HEK293 (cell line): ENCODE results near the gene IQCF6.

Experiments used
- CTCF ChIA-PET: fragments of 350-600 bp; formaldehyde crosslinking; extraction: SDS; loops from one replicate; lab custom pipeline; 2021; ENCODE audit warnings: antibody characterized with exemption; lab: Yijun Ruan, JAX
- POLR2A ChIA-PET: fragments of 300-600 bp; formaldehyde crosslinking; extraction: SDS; loops from one replicate; lab custom pipeline; 2020; ENCODE audit warnings: antibody characterized with exemption, inconsistent platforms; lab: Yijun Ruan, JAX
- H3K27ac ChIP-seq: fragments of 200-500 bp; sonication (Bioruptor generic); 2 replicates; pipeline ENCODE4 v1.5.1; 2014; ENCODE audit warnings: low read depth, low read length, control low read depth, inconsistent platforms; ENCODE audit errors: extremely low read depth
- H3K36me3 ChIP-seq, 2 experiments: fragments of 200-500 bp in 1 of 2; sonication (Bioruptor generic) in 1 of 2; 1 replicate in 1 of 2; 2 replicates in 1 of 2; pipeline ENCODE4 v1.5.1; 2014 to 2017; ENCODE audit warnings: inconsistent platforms in 2 of 2, low read length in 2 of 2; ENCODE audit not compliant: control insufficient read depth in 2 of 2, insufficient read depth in 1 of 2
- H3K4me1 ChIP-seq: fragments of 200-500 bp; sonication (Bioruptor generic); 2 replicates; pipeline ENCODE4 v1.5.1; 2014; ENCODE audit warnings: mild to moderate bottlenecking, low read length, inconsistent platforms; ENCODE audit not compliant: control insufficient read depth, insufficient read depth
- H3K4me3 ChIP-seq: 2 replicates; pipeline ENCODE4 v1.5.1; 2011; ENCODE audit warnings: low read depth, mild to moderate bottlenecking, control low read depth, low read length, moderate library complexity
- H3K9me3 ChIP-seq: fragments of 200-500 bp; sonication (Bioruptor generic); 2 replicates; pipeline ENCODE4 v1.5.1; 2014; ENCODE audit warnings: low read depth, low read length, inconsistent platforms; ENCODE audit not compliant: control insufficient read depth, insufficient read depth
- ATF2 ChIP-seq: fragments of 450-650 bp; formaldehyde crosslinking; IDR thresholded peaks from 2 replicates; pipeline ENCODE4 v1.5.1; 2016; ENCODE audit warnings: missing biosample characterization, missing genetic modification characterization, low read depth
- KLF9 ChIP-seq: fragments of 450-650 bp; formaldehyde crosslinking; IDR thresholded peaks from 2 replicates; pipeline ENCODE4 v1.5.1; 2016; ENCODE audit warnings: missing biosample characterization, missing genetic modification characterization, low read depth
- PBX3 ChIP-seq: sonication (generic); formaldehyde crosslinking; IDR thresholded peaks from 2 replicates; pipeline ENCODE4 v1.8.1; 2022; ENCODE audit warnings: mild to moderate bottlenecking, moderate library complexity, missing genetic modification reagents
- SCRT1 ChIP-seq: fragments of 450-650 bp; formaldehyde crosslinking; IDR thresholded peaks from 2 replicates; pipeline ENCODE4 v1.5.1; 2016; ENCODE audit warnings: missing biosample characterization, missing genetic modification characterization, borderline replicate concordance
- SCRT2 ChIP-seq: fragments of 450-650 bp; formaldehyde crosslinking; IDR thresholded peaks from 2 replicates; pipeline ENCODE4 v1.5.1; 2016; ENCODE audit warnings: missing biosample characterization, missing genetic modification characterization
- ZBTB44 ChIP-seq: fragments of 450-650 bp; IDR thresholded peaks from 2 replicates; pipeline ENCODE4 v1.5.1; 2018; ENCODE audit warnings: missing biosample characterization, mild to moderate bottlenecking, missing genetic modification characterization
- ZBTB6 ChIP-seq: fragments of 450-650 bp; formaldehyde crosslinking; IDR thresholded peaks from 2 replicates; pipeline ENCODE4 v1.5.1; 2017; ENCODE audit warnings: missing biosample characterization, missing genetic modification characterization
- ZEB2 ChIP-seq: fragments of 450-650 bp; formaldehyde crosslinking; IDR thresholded peaks from 2 replicates; pipeline ENCODE4 v1.5.1; 2016; ENCODE audit warnings: missing biosample characterization, missing genetic modification characterization
- ZNF121 ChIP-seq: fragments of 450-650 bp; formaldehyde crosslinking; IDR thresholded peaks from 2 replicates; pipeline ENCODE4 v1.5.1; 2016; ENCODE audit warnings: missing biosample characterization, missing genetic modification characterization
- ZNF175 ChIP-seq: fragments of 450-650 bp; formaldehyde crosslinking; IDR thresholded peaks from 2 replicates; pipeline ENCODE4 v1.5.1; 2016; ENCODE audit warnings: missing biosample characterization, missing genetic modification characterization
- ZNF473 ChIP-seq: fragments of 450-650 bp; formaldehyde crosslinking; IDR thresholded peaks from 2 replicates; pipeline ENCODE4 v1.5.1; 2017; ENCODE audit warnings: missing biosample characterization, missing genetic modification characterization
- ZNF549 ChIP-seq: fragments of 450-650 bp; IDR thresholded peaks from 2 replicates; pipeline ENCODE4 v1.5.1; 2018; ENCODE audit warnings: missing biosample characterization, missing genetic modification characterization, mild to moderate bottlenecking, inconsistent platforms, moderate library complexity
- ZNF555 ChIP-seq: fragments of 450-650 bp; formaldehyde crosslinking; conservative IDR thresholded peaks from 2 replicates; pipeline ENCODE4 v1.5.1; 2017; ENCODE audit warnings: missing biosample characterization, mild to moderate bottlenecking, missing genetic modification characterization, inconsistent platforms
- ZNF610 ChIP-seq: fragments of 450-650 bp; formaldehyde crosslinking; IDR thresholded peaks from 2 replicates; pipeline ENCODE4 v1.5.1; 2016; ENCODE audit warnings: missing biosample characterization, missing genetic modification characterization, borderline replicate concordance
- ZNF660 ChIP-seq: fragments of 450-650 bp; IDR thresholded peaks from 2 replicates; pipeline ENCODE4 v1.5.1; 2018; ENCODE audit warnings: missing biosample characterization, mild to moderate bottlenecking, missing genetic modification characterization
- ZSCAN18 ChIP-seq: fragments of 450-650 bp; formaldehyde crosslinking; IDR thresholded peaks from 2 replicates; pipeline ENCODE4 v1.5.1; 2016; ENCODE audit warnings: missing biosample characterization, missing genetic modification characterization
- ZSCAN30 ChIP-seq: fragments of 450-650 bp; IDR thresholded peaks from 2 replicates; pipeline ENCODE4 v1.5.1; 2018; ENCODE audit warnings: missing biosample characterization, mild to moderate bottlenecking, missing genetic modification characterization, moderate library complexity

The IQCF6 gene

GRCh38 chr3:51778554-51778953 is 483 bp downstream of the IQCF6 start (continued):
- no peak for TF ChIP-seq ZNF175 (tag by site-specific recombination)
- no peak for TF ChIP-seq ZNF660 (tag by site-specific recombination)

- no peak overlapping the region for H3K4me3 ChIP-seq
- H3K36me3 ChIP-seq = no peaks in the 10 kb centered on the region
- no peak for TF ChIP-seq ZNF610 (tag by site-specific recombination)
- TF ChIP-seq KLF9 (tag by site-specific recombination) = no peak
- TF ChIP-seq ZBTB44 (tag by site-specific recombination) = no peak
- no peak for TF ChIP-seq ATF2 (tag by site-specific recombination)
- TF ChIP-seq PBX3 (CRISPR knock-in tag) = no peak
- no peak for TF ChIP-seq SCRT1 (tag by site-specific recombination)
- no peak for TF ChIP-seq ZSCAN30 (tag by site-specific recombination)
- no peak for TF ChIP-seq ZNF121 (tag by site-specific recombination)
- no peak for TF ChIP-seq ZEB2 (tag by site-specific recombination)
- TF ChIP-seq ZNF555 (tag by site-specific recombination) = no peak
- TF ChIP-seq SCRT2 (tag by site-specific recombination) = no peak
- TF ChIP-seq, all 188 proteins: peak for 0
- ChIA-PET CTCF (no interaction called here), POLR2A (interaction anchor here (0.7 kb wide), 1 partner anchor 278 kb away, joined by 3 read pairs; no protein-coding TSS in a partner anchor)
- Histone ChIP-seq H3K9me3 (no peaks in the 10 kb centered on the region), H3K4me1 (no peaks in the 10 kb centered on the region), H3K27ac (no peak overlapping the region)
Observed at GRCh38 chr3:51777985-51778384, 1.1 kb downstream of the IQCF6 start.

GRCh38 chr3:51773529-51774056 is 5.4 kb downstream of the IQCF6 start:
- TF ChIP-seq ZNF549 (tag by site-specific recombination) (no peak), ATF2 (tag by site-specific recombination) (no peak), ZNF473 (tag by site-specific recombination) (no peak), ZSCAN18 (tag by site-specific recombination) (no peak), ZBTB6 (tag by site-specific recombination) (no peak)
- CTCF ChIA-PET = no interaction called here
- Histone ChIP-seq H3K36me3 (no peaks in the 10 kb centered on the region), H3K27ac (no peak overlapping the region), H3K4me3 (no peak overlapping the region), H3K9me3 (no peaks in the 10 kb centered on the region), H3K4me1 (no peaks in the 10 kb centered on the region)
- POLR2A ChIA-PET = no interaction called here
